D721Med (cell line): ENCODE data around the gene RINT1.
"Not testable (repeated sequence)": the region's sequence is repeated elsewhere in the genome, so short reads cannot be mapped to it uniquely, and the experiment has no call there.

Source experiments
- DNase-seq: peaks from one replicate; pipeline ENCODE4 v3.0.0; 2011; ENCODE audit warnings: low spot score; ENCODE audit not compliant: insufficient read length
- FAIRE-seq: peaks from 2 replicates; lab custom pipeline; 2011; peaks lifted over from hg19 to GRCh38; lab: Jason Lieb, UNC
- CTCF ChIP-seq: IDR thresholded peaks from 2 replicates; pipeline ENCODE4 v1.5.1; 2012; ENCODE audit warnings: mild to moderate bottlenecking, control low read depth; ENCODE audit not compliant: insufficient read depth; ENCODE audit errors: missing control alignments

The RINT1 gene

DNA sequence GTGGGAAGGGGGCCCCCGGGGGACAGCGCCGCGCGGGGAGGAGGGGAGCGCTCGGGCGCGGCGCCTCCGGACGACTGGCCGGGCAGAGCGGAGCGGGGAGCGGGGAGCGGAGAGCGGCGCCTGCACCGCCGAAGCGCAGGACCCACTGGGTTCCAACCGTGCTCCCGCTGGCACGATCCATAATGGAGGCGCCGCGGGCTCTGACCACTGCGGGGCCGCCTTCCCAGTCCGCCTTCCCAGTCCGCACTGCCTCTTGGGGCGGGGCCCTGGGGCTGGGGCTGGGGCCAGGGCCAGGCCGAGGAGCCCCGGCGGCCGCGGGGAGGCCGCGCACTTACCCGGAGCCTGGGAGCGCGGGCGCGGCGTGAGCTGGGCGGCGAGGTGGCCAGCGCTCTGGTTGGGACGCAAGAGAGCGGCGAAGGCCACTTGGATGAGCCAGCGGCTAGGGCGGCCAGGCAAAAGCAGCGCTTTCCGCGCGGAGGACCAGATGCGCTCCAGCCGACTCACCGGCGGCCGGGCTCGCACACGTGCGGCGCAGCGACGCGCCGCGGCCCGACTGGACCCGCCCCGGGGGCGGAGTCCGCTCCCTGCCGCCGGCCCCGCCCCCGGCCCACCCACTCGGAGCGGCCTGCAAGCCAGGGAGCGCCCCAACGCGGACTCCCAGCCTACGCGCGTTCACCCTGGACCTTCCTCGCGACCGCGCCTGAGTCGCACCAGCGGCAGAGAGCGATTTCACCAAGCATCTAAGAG, 10.1 kb upstream of the RINT1 start, which contains the start of gene PUS7:
TSS of gene PUS7 (minus strand) at position 555 of the 747 bp plus-strand sequence. CDS start 13,759 bp downstream, outside the sequence.
- DNase-seq (peak; percentile 83), FAIRE-seq (no peak)
- peak; percentile 4 for TF ChIP-seq CTCF

- not testable (repeated sequence) for FAIRE-seq, DNase-seq
These were observed 7.6 kb upstream of the RINT1 start for GRCh38 chr7:105524423-105524822.

GRCh38 chr7:105524840-105525239, 7.2 kb upstream of the RINT1 start:
- FAIRE-seq (no peak), DNase-seq (no peak)
- no peak for TF ChIP-seq CTCF

DNA sequence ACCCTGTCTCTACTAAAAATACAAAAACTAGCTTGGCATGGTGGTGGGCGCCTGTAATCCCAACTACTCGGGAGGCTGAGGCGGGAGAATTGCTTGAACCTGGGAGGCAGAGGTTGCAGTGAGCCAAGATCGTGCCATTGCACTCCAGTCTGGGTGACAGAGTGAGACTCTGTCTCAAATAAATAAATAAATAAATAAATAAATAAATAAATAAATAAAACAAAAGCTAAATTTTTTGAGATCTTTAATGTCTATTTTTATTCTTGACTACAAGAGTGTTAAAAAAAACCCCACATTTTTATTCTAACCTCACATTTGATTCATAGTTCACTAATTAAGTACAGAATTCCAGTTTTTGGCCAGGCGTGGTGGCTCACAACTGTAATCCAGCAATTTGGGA, 4.3 kb upstream of the RINT1 start:
- not testable (repeated sequence) for DNase-seq, FAIRE-seq

DNA sequence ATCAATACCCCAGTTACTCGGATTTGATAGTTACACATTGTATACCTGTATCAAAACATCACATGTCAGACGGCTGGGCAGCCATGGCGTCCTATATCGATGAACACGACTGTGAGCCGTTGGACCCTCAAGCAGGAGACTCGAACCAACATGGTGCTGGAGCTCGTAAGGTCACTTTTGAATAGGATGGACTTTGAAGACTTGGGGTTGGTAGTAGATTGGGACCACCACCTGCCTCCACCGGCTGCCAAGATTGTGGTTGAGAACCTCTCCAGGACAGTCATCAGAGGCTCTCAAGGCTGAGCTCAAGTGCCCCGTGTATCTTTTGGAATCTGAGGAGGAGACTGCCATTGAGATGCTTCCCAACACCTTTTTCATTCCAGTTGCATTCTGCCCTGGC, 1.9 kb upstream of the RINT1 start:
- no peak for DNase-seq
- no peak for TF ChIP-seq CTCF
- FAIRE-seq, result no peak

DNA sequence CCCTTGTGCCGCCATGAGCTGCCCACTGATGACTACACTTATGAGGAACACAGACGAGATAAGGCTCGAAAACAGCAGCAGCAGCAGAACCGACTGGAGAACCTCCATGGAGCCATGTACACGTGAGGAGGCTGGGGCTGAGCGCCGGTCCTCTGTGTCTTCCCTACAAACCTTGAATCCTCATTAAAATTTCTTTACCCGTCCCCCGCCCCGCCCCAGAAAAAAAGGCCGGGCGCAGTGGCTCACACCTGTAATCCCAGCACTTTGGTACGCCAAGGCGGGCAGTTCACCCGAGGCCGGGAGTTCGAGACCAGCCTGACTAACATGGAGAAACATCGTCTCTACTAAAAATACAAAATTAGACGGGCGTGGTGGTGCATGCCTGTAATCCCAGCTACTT, 1.5 kb upstream of the RINT1 start:
- DNase-seq (no peak), FAIRE-seq (no peak)
- no peak for TF ChIP-seq CTCF

DNA sequence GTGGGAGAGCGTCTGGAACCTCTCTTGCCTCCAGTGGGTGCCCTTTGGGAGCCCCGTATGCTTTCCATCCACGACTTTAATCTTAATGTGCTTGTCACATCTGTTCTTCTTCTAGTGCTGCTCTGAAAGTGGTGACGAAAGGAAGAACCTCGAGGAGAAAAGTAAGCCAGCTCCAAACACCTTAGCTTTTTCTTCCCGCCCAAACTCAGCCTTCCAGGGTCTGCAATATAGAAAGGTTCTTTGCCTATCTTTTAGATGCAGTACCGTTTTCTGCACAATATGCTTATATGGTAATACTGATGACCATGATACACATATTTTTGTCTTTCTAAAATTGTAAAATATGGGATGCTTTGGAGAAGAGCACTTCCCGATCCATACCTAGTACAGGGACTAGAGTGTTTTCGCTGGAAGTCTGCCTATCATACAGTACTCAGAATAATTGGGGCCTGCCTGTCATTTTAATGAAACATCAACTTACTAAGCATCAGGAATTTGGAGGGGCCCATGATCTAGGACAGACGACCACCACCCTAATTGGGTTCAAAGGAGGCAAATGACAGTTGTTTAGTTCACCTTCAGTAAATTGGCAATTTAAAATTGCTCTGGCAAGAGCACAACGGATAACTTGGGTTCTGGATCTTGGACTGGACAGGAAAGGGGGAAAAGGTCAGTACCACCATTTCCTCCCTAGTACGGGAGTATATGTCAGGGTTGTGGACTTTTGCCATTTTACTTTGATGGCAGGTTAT, 884 bp downstream of the RINT1 start:
- no peak for FAIRE-seq
- no peak for DNase-seq
- no peak for TF ChIP-seq CTCF

- no peak for DNase-seq
- no peak for TF ChIP-seq CTCF
- no peak for FAIRE-seq
These were observed 6.3 kb downstream of the RINT1 start for GRCh38 chr7:105538339-105538738.
